ENCODE measurements around the gene RHO. TPM values are rescaled to one million over a fixed set of nuclear protein-coding genes. Genes with fewer than 3 reads are reported as not detected.

The RHO gene
- total RNA-seq, 1 experiment from 2014 or later, result not detected

DNA sequence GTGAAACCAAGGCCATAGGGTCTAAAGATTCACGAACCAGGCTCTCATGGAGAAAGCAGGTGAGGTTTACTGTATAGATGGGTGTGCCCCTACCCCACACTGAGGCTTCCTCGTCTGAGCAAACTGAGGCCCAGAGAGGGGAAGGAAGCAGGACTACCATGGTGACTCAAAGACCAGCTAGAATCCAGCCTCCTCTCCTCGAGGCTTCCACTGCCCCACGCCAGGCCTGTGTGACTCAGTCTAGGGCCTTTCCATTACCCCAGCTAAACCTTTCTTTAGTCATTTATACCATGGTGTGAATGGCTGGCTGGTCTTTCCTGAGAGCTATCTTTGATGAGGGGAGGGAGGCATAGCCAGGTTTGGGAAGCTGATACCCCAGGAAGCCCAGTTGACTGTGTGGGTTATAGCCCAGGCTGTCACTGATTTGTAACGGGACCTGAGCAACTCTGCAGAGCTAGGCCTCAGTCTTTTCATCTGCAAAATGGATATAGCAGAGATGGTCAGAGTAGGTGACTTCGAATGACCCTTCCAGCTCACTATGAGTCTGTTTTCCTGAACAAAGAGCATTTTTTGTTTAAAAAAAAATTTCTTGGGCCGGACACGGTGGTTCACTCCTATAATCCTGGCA, 3.0 kb upstream of the RHO start:
- no peak overlapping the region for H3K4me2 ChIP-seq (ENCODE audit: insufficient read depth, insufficient read length, low read length)
- no peaks in the 10 kb centered on the region for H3K79me1 ChIP-seq (ENCODE audit: insufficient read depth, low read depth, low read length, poor library complexity, severe bottlenecking)
- TF ChIP-seq, protein P1, sequence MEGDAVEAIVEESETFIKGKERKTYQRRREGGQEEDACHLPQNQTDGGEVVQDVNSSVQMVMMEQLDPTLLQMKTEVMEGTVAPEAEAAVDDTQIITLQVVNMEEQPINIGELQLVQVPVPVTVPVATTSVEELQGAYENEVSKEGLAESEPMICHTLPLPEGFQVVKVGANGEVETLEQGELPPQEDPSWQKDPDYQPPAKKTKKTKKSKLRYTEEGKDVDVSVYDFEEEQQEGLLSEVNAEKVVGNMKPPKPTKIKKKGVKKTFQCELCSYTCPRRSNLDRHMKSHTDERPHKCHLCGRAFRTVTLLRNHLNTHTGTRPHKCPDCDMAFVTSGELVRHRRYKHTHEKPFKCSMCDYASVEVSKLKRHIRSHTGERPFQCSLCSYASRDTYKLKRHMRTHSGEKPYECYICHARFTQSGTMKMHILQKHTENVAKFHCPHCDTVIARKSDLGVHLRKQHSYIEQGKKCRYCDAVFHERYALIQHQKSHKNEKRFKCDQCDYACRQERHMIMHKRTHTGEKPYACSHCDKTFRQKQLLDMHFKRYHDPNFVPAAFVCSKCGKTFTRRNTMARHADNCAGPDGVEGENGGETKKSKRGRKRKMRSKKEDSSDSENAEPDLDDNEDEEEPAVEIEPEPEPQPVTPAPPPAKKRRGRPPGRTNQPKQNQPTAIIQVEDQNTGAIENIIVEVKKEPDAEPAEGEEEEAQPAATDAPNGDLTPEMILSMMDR (conservative IDR thresholded peaks at IDR 0.05), result no peak
- no peak overlapping the region for H2AK5ac ChIP-seq (ENCODE audit: insufficient read length, low read length)
- no peak overlapping the region for H2BK20ac ChIP-seq (ENCODE audit: low read depth, low read length, poor library complexity, severe bottlenecking)
- H2BK12ac ChIP-seq (ENCODE audit: insufficient read length, low read depth, low read length), result no peak overlapping the region
- no peak overlapping the region for H3K23ac ChIP-seq (ENCODE audit: insufficient read length, low read depth, low read length)
- Mint-ChIP-seq H3K9me3 (no peaks in the 10 kb centered on the region), H3K27me3 (ENCODE audit: low read depth) (no peaks in the 10 kb centered on the region; the same call in 1 of the 2 replicates), H3K4me3 (no peak overlapping the region), H3K36me3 (ENCODE audit: insufficient read depth in 1 of 3, low read depth in 3 of 3) (no peaks in the 10 kb centered on the region), H3K4me1 (peaks cover 23 to 32% of the 10 kb centered on the region in 2 experiments), H3K27ac (no peak overlapping the region)
- no peak overlapping the region for H3K18ac ChIP-seq (ENCODE audit: insufficient read length, low read depth, low read length)
- no peaks in the 10 kb centered on the region; the same call in 1 of the 2 replicates for H3K27me3 ChIP-seq (ENCODE audit: insufficient read depth, low read length)
- no peak overlapping the region for H3K56ac ChIP-seq (ENCODE audit: insufficient read length, low read depth, low read length)
- no peaks in the 10 kb centered on the region for H3K9me3 ChIP-seq (ENCODE audit: control insufficient read depth, low read depth, low read length)
- no peak overlapping the region for H2BK15ac ChIP-seq (ENCODE audit: low read depth, low read length)
- H3K27ac ChIP-seq (ENCODE audit: insufficient read length, low read depth, low read length), result no peak overlapping the region
- H4K91ac ChIP-seq (ENCODE audit: insufficient read length, low read depth, low read length), result no peak overlapping the region
- H4K20me1 ChIP-seq (ENCODE audit: control insufficient read depth, insufficient read depth, insufficient read length), result no peaks in the 10 kb centered on the region
- no peak overlapping the region for H3K14ac ChIP-seq (ENCODE audit: insufficient read depth, low read length)
- H3K9ac ChIP-seq (ENCODE audit: extremely low read depth, insufficient read length, low read length), result no peak overlapping the region
- H2BK120ac ChIP-seq (ENCODE audit: low read depth, low read length, poor library complexity, severe bottlenecking), result no peak overlapping the region
- H3K4ac ChIP-seq (ENCODE audit: low read depth, low read length), result no peak overlapping the region
- no CpG with 5 or more reads among the region's 8 CpGs for WGBS (ENCODE audit: extremely low coverage, insufficient read length, low lambda C conversion rate)
- no peak overlapping the region for H4K5ac ChIP-seq (ENCODE audit: insufficient read length, low read depth, low read length)
- DNase-seq, result no peak
- no peaks in the 10 kb centered on the region for H3K23me2 ChIP-seq (ENCODE audit: insufficient read length, low read depth, low read length, poor library complexity, severe bottlenecking)
- peaks cover 8% of the 10 kb centered on the region; the same call in 1 of the 2 replicates for H3K4me1 ChIP-seq (ENCODE audit: insufficient read depth, low read length)
- H3T11ph ChIP-seq (ENCODE audit: low read length), result no peak overlapping the region
- no peak overlapping the region for H2BK5ac ChIP-seq (ENCODE audit: insufficient read length, low read length)
- H2AFZ ChIP-seq (ENCODE audit: low read length), result no peak overlapping the region
- H3K79me2 ChIP-seq (ENCODE audit: insufficient read depth, low read length), result no peaks in the 10 kb centered on the region
- no peak overlapping the region for H4K8ac ChIP-seq (replicated peaks; ENCODE audit: insufficient read length, low read depth, low read length)
